PC-9 (cell line): ENCODE results near the gene CHRNB1. TPM values are rescaled to one million over a fixed set of nuclear protein-coding genes. Genes with fewer than 3 reads are reported as not detected.

Experiments
- BruUV-seq: library from RNA; stranded (reverse); fragments of 400-500 nt; replicated peaks from 2 replicates; lab custom pipeline; 2021; lab: Mats Ljungman, UMichigan
- CTCF ChIA-PET: fragments of 300-600 bp; sonication (Branson Sonifier 250); formaldehyde crosslinking; loops from one replicate; lab custom pipeline; 2022; ENCODE audit warnings: antibody characterized with exemption; lab: Charles Lee
- POLR2A ChIA-PET: fragments of 300-600 bp; sonication (Branson Sonifier 250); formaldehyde crosslinking; loops from one replicate; lab custom pipeline; 2022; ENCODE audit warnings: antibody characterized with exemption; ENCODE audit not compliant: unreplicated experiment; lab: Charles Lee
- DNase-seq, 2 experiments: peaks; one replicate each; pipeline versions ENCODE4 v3.0.0 to v3.0.0-alpha.2; 2015 to 2022; ENCODE audit warnings: mixed read lengths in 1 of 2
- H2AFZ ChIP-seq: fragments of 200-600 bp; sonication (generic); 2 replicates; pipeline ENCODE4 v1.8.1; 2017; ENCODE audit warnings: antibody characterized with exemption
- H3F3A ChIP-seq: fragments of 200-600 bp; sonication (generic); 2 replicates; pipeline ENCODE4 v1.8.1; 2017; ENCODE audit warnings: antibody characterized with exemption, mild to moderate bottlenecking, low read depth; ENCODE audit not compliant: insufficient read depth
- H3K27ac ChIP-seq: fragments of 200-600 bp; sonication (generic); 2 replicates; pipeline ENCODE4 v1.6.1; 2016; ENCODE audit warnings: mixed run types
- H3K27me3 ChIP-seq: fragments of 200-600 bp; sonication (generic); 2 replicates; pipeline ENCODE4 v1.6.1; 2016; ENCODE audit warnings: low read depth, mixed run types; ENCODE audit not compliant: insufficient read depth
- H3K36me3 ChIP-seq: fragments of 200-600 bp; sonication (generic); 2 replicates; pipeline ENCODE4 v1.6.1; 2016; ENCODE audit warnings: low read depth, mixed run types
- H3K4me1 ChIP-seq: fragments of 200-600 bp; sonication (generic); replicated peaks from 2 replicates; pipeline ENCODE4 v1.6.1; 2016; ENCODE audit warnings: mixed run types; ENCODE audit not compliant: insufficient read depth
- H3K4me2 ChIP-seq: fragments of 200-600 bp; sonication (generic); 2 replicates; pipeline ENCODE4 v1.6.1; 2017; ENCODE audit warnings: mixed run types
- H3K4me3 ChIP-seq: fragments of 200-600 bp; sonication (generic); 2 replicates; pipeline ENCODE4 v1.6.1; 2016; ENCODE audit warnings: mixed run types
- H3K79me2 ChIP-seq: fragments of 200-600 bp; sonication (generic); 2 replicates; pipeline ENCODE4 v1.6.1; 2017; ENCODE audit warnings: low read depth, mixed run types
- H3K9me2 ChIP-seq: fragments of 200-600 bp; sonication (generic); 2 replicates; pipeline ENCODE4 v1.8.1; 2017; ENCODE audit warnings: mild to moderate bottlenecking; ENCODE audit not compliant: insufficient read depth
- H3K9me3 ChIP-seq: fragments of 200-600 bp; sonication (generic); 2 replicates; pipeline ENCODE4 v1.8.1; 2016; ENCODE audit warnings: low read depth; ENCODE audit not compliant: insufficient read depth
- H4K20me1 ChIP-seq: fragments of 200-600 bp; sonication (generic); 2 replicates; pipeline ENCODE4 v1.8.1; 2017; ENCODE audit not compliant: insufficient read depth
- CTCF ChIP-seq: fragments of 200-600 bp; sonication (generic); conservative IDR thresholded peaks from 2 replicates; pipeline ENCODE4 v1.6.1; 2017; ENCODE audit warnings: mixed run types, antibody characterized with exemption, mild to moderate bottlenecking, moderate library complexity
- EZH2 ChIP-seq: fragments of 200-600 bp; sonication (generic); IDR thresholded peaks from 2 replicates; pipeline ENCODE4 v1.8.0; 2017; ENCODE audit warnings: antibody characterized with exemption, low read depth
- intact Hi-C: fragments of 100-400 bp; cut with micrococcal nuclease; formaldehyde crosslinking; loops from one replicate; pipeline ENCODE4 v1.10.0; 2022; ENCODE audit not compliant: unreplicated experiment
- total RNA-seq: library from RNA; stranded (reverse); gene quantifications from 2 replicates; pipeline ENCODE4 v1.2.3, GENCODE V29; 2021

CHRNB1 gene
- total RNA-seq, 1 experiment from 2014 or later = 53.4 TPM

- BruUV-seq = no TSS peak
- Histone ChIP-seq H2AFZ (no peak overlapping the region), H3K27ac (no peak overlapping the region), H3F3A (no peaks in the 10 kb centered on the region; the same call in 1 of the 2 replicates), H3K4me2 (no peak overlapping the region), H3K4me3 (no peak overlapping the region), H4K20me1 (no peaks in the 10 kb centered on the region), H3K79me2 (no peaks in the 10 kb centered on the region), H3K9me3 (no peaks in the 10 kb centered on the region), H3K36me3 (no peaks in the 10 kb centered on the region), H3K27me3 (no peaks in the 10 kb centered on the region), H3K4me1 (no peaks in the 10 kb centered on the region), H3K9me2 (no peaks in the 10 kb centered on the region)
- CTCF ChIA-PET = no interaction called here
- no peak for TF ChIP-seq EZH2
- DNase-seq = no peak
- intact Hi-C loops = no loop called here
- POLR2A ChIA-PET = no interaction called here
These were observed 29.1 kb upstream of the CHRNB1 start for GRCh38 chr17:7415784-7416183.

- POLR2A ChIA-PET = no interaction called here
- Histone ChIP-seq H3K4me2 (no peak overlapping the region), H3K27ac (no peak overlapping the region), H3K36me3 (no peaks in the 10 kb centered on the region), H3K9me2 (no peaks in the 10 kb centered on the region), H3K79me2 (no peaks in the 10 kb centered on the region), H2AFZ (no peak overlapping the region), H4K20me1 (no peaks in the 10 kb centered on the region), H3K4me1 (no peaks in the 10 kb centered on the region), H3K4me3 (no peak overlapping the region), H3K9me3 (no peaks in the 10 kb centered on the region), H3F3A (no peaks in the 10 kb centered on the region; the same call in 1 of the 2 replicates), H3K27me3 (no peaks in the 10 kb centered on the region)
- DNase-seq = no peak
- intact Hi-C loops = no loop called here
- BruUV-seq = no TSS peak
- TF ChIP-seq CTCF (no peak), EZH2 (no peak)
- CTCF ChIA-PET = no interaction called here
These were observed 28.5 kb upstream of the CHRNB1 start for GRCh38 chr17:7416323-7416722.

GRCh38 chr17:7417056-7417655 is 27.7 kb upstream of the CHRNB1 start:
- TF ChIP-seq EZH2 (no peak), CTCF (no peak)
- no peaks in the 10 kb centered on the region for H3K4me1 ChIP-seq
- no peak for DNase-seq
- H3K9me2 ChIP-seq = no peaks in the 10 kb centered on the region
- ChIA-PET POLR2A (no interaction called here), CTCF (no interaction called here)
- H3K27ac ChIP-seq = no peak overlapping the region
- H3K4me2 ChIP-seq = no peak overlapping the region
- no peaks in the 10 kb centered on the region; the same call in 1 of the 2 replicates for H3F3A ChIP-seq
- no peak overlapping the region for H2AFZ ChIP-seq
- no peaks in the 10 kb centered on the region for H3K9me3 ChIP-seq
- BruUV-seq = no TSS peak
- no peaks in the 10 kb centered on the region for H3K27me3 ChIP-seq
- no peaks in the 10 kb centered on the region for H3K79me2 ChIP-seq
- H3K4me3 ChIP-seq = no peak overlapping the region
- intact Hi-C loops = no loop called here
- no peaks in the 10 kb centered on the region for H4K20me1 ChIP-seq
- H3K36me3 ChIP-seq = no peaks in the 10 kb centered on the region
